Memory B cell (primary cell): Measurements from ENCODE around the gene PSORS1C1.
A peak's percentile ranks its signal among the peaks of the same experiment; 100 is the strongest.

Experiments
- ATAC-seq: fragments of 150-1000 bp; cut with Tn5 transposase; 2 replicates; pipeline ENCODE4 v1.10.0; 2021; ENCODE audit warnings: low read depth, mild to moderate bottlenecking, moderate library complexity
- DNase-seq, 2 donors: peaks; one replicate each; pipeline ENCODE4 v3.0.0; 2022; ENCODE audit warnings: low spot score in 2 of 2
- H3K27ac Mint-ChIP-seq: one replicate; pipeline ENCODE4 v1.8.0; 2022; ENCODE audit warnings: mild to moderate bottlenecking, moderate library complexity, mixed read lengths
- H3K27me3 Mint-ChIP-seq: one replicate; pipeline ENCODE4 v1.8.0; 2022; ENCODE audit warnings: mixed read lengths
- H3K36me3 Mint-ChIP-seq: one replicate; pipeline ENCODE4 v1.8.0; 2022; ENCODE audit warnings: mild to moderate bottlenecking, mixed read lengths
- H3K4me1 Mint-ChIP-seq: one replicate; pipeline ENCODE4 v1.8.0; 2022; ENCODE audit warnings: mixed read lengths
- H3K4me3 Mint-ChIP-seq: one replicate; pipeline ENCODE4 v1.8.0; 2022; ENCODE audit warnings: mild to moderate bottlenecking, moderate library complexity, mixed read lengths
- H3K9me3 Mint-ChIP-seq: one replicate; pipeline ENCODE4 v1.8.0; 2022; ENCODE audit warnings: mixed read lengths

Gene PSORS1C1

DNA sequence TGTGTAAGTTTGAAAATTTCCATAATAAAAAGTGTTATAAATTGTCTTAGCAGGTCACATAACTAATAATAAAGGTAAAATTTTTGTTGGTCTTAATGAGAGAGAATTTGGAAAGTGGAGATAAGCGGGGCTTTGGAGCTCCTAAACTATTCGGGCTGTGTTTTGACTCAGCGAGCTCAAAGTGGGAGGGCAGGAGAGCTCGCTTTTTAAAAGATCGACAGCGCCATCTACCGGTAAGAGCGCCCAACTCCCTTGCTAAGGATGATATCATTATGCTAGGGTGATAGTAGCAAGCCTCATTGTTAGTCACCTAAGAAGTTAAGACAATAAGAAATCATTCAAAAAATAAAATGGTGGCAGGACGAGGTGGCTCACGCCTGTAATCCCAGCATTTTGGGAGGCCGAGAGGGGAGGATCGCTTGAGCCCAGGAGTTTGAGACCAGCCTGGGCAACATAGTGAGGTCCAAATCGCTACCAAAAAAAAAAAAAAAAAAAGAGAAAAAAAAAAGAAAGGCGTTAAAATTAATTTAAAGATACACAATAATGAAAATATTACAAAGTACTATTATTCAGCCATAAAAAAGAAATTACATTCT lies 27.0 kb upstream of the PSORS1C1 start:
- peak; percentile 87 to 90 for DNase-seq
- no peaks in the 10 kb centered on the region for H3K36me3 Mint-ChIP-seq
- H3K27ac Mint-ChIP-seq, result no peak overlapping the region
- H3K27me3 Mint-ChIP-seq, result peaks cover 4% of the 10 kb centered on the region
- no peak overlapping the region for H3K4me3 Mint-ChIP-seq
- H3K4me1 Mint-ChIP-seq, result no peaks in the 10 kb centered on the region
- peak; percentile 97 for ATAC-seq
- H3K9me3 Mint-ChIP-seq, result no peaks in the 10 kb centered on the region

DNA sequence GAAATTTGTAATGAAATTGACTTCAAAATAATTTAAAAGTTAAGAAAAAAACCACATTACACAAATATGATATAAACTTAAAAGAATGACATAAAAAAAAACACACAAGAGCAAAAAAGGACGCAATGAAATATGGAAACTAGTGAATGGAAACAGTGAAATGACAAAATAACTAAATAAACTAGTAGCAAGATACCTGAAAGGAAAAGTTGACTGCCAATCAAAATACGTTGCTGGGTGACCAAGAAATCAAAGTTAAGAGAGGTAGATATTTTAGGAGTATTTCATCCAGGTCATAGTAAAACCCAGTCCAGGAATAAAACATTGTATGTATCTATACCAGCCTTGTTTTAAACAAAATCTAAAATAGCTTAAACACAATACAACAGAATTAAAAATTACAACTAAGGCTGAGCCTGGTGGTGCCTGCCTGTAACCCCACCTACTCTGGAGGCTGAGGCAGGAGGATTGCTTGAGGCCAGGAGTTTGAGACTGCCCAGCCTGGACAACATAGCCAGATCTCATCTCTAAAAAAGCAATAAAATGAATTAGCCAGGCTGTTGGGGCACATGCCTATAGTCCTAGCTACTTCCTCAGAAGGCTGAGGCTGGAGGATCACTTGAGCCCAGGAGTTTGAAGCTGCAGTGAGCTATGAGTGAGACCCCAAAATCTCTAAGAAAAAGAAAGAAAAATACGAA lies 24.2 kb upstream of the PSORS1C1 start:
- Mint-ChIP-seq H3K4me1 (peaks cover 14% of the 10 kb centered on the region), H3K36me3 (no peaks in the 10 kb centered on the region), H3K9me3 (no peaks in the 10 kb centered on the region), H3K4me3 (no peak overlapping the region), H3K27ac (no peak overlapping the region), H3K27me3 (peaks cover 2% of the 10 kb centered on the region)
- ATAC-seq, result no peak
- DNase-seq, result no peak

DNA sequence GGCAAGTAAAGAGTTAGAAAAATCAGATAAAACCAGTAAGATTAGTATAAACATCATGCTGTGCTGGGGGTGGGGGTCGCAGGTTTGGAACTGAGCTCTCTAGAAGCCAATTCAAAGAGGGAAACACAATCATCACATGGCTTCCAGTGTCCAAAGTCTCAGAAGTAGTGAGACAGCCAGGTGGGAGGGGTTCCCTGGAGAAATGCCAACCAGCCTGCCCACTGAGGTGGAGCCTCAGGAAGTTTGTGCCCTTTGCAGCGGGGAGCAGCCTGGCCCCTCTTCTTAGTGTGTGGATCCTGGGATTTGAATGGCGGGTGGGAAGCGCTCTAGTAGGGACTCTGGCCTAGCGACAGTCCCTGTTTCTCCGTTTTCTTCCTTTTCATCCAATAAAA lies 23.6 kb upstream of the PSORS1C1 start:
- Mint-ChIP-seq H3K27me3 (peaks cover 2% of the 10 kb centered on the region), H3K27ac (no peak overlapping the region), H3K9me3 (no peaks in the 10 kb centered on the region), H3K4me3 (no peak overlapping the region), H3K36me3 (no peaks in the 10 kb centered on the region), H3K4me1 (peaks cover 14% of the 10 kb centered on the region)
- DNase-seq (no peak), ATAC-seq (no peak)

DNA sequence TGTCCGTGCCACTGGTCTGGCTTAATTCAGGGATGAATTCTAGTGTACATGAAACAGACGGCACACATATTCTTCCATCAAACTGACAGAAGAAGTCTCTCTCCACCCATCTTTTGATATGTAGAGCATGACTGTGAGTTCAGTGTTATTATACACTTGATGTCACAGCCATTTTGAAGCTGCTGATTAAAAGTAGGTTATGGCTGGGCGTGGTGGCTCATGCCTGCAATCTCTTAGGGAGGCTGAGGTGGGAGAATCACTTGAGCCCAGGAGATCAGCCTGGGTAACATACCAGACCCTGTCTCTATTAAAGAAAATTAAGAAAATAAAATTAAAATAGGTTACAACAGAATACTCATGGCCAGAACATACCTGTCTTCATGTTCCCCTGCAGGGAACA lies 22.9 kb upstream of the PSORS1C1 start:
- peaks cover 18% of the 10 kb centered on the region for H3K4me1 Mint-ChIP-seq
- ATAC-seq, result no peak
- H3K36me3 Mint-ChIP-seq, result no peaks in the 10 kb centered on the region
- H3K27ac Mint-ChIP-seq, result no peak overlapping the region
- H3K9me3 Mint-ChIP-seq, result no peaks in the 10 kb centered on the region
- peaks cover 2% of the 10 kb centered on the region for H3K27me3 Mint-ChIP-seq
- no peak overlapping the region for H3K4me3 Mint-ChIP-seq
- no peak for DNase-seq

DNA sequence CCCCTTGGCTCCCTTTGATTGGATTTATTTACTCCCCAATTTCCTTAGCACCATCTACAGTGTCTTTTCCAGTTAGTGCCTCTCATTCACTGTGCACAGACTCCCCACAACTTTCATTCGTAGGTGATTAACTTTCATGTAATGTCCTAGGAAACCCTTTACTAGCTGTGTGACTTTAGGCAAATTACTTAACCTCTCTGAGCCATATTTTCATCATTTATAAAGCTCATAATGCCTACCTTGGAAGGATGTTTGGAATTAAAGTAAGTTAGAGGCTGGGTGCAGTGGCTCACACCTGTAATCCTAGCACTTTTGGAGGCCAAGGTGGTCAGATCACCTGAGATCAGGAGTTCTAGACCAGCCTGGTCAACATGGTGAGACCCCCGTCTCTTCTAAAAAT lies 22.4 kb upstream of the PSORS1C1 start:
- H3K36me3 Mint-ChIP-seq, result no peaks in the 10 kb centered on the region
- no peak overlapping the region for H3K27ac Mint-ChIP-seq
- H3K27me3 Mint-ChIP-seq, result peaks cover 2% of the 10 kb centered on the region
- H3K4me3 Mint-ChIP-seq, result no peak overlapping the region
- DNase-seq (no peak), ATAC-seq (no peak)
- H3K9me3 Mint-ChIP-seq, result no peaks in the 10 kb centered on the region
- H3K4me1 Mint-ChIP-seq, result peaks cover 20% of the 10 kb centered on the region

DNA sequence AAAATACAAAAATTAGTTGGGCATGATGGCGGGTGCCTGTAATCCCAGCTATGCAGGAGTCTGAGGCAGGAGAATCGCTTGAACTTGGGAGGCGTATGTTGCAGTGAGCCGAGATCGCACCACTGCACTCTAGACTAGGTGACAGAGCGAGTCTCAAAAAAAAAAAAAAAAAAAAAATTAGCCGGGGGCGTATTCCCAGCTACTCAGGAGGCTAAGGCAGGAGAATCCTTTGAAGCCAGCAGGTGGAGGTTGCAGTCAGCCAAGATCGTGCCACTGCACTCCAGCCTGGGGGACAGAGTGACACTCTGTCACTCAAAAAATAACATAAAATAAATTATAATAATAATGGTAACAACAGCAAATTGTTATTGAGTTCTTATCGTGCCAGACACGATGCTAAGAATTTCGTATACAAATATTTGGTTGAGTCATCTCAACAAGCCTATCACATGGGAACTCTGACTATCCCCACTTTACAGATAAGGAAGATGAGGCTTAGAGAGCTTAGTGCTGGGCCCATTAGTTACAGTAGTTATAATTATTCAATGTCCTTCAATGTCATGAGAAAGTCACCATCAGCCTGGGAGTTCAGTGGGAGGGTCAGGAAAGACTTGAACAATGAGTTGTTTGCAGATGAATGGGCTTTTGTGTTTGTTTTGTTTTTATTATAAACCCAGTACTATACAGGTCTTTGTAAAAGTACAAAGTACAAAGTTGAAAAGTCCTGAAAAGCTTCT lies 21.7 kb upstream of the PSORS1C1 start:
- no peaks in the 10 kb centered on the region for H3K9me3 Mint-ChIP-seq
- H3K36me3 Mint-ChIP-seq, result no peaks in the 10 kb centered on the region
- ATAC-seq, result no peak
- peaks cover 22% of the 10 kb centered on the region for H3K4me1 Mint-ChIP-seq
- H3K4me3 Mint-ChIP-seq, result no peak overlapping the region
- DNase-seq, result no peak
- peaks cover 2% of the 10 kb centered on the region for H3K27me3 Mint-ChIP-seq
- H3K27ac Mint-ChIP-seq, result no peak overlapping the region

DNA sequence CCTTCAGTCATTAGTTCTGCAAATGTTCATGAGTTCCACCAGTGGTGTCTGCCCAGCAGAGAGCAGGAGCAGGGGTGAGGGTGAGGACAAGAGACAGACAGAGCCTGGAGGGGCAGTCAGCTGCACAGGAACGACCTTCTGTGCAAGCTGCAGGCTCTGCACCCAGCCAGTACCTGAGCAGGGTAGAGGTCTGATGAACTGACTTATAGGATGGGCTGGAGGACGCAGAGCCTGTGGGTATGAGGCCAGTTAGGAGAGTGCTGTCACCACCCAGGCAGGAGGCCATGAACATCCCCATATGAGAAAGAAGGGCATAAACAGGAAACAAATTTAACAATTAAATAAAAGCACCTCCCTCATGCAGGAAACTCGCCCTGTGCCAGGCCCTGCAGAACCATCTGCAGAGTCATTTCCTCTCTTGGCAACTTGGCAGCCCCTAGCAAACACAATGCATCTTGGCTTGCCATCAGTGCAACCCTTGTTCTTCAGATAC lies 20.2 kb upstream of the PSORS1C1 start:
- DNase-seq (peak in 1 of 2 donors; percentile 18), ATAC-seq (peak; percentile 85)
- H3K4me1 Mint-ChIP-seq, result peaks cover 22% of the 10 kb centered on the region
- H3K27ac Mint-ChIP-seq, result peak overlapping the region; percentile 51
- no peaks in the 10 kb centered on the region for H3K36me3 Mint-ChIP-seq
- peaks cover 2% of the 10 kb centered on the region for H3K27me3 Mint-ChIP-seq
- no peaks in the 10 kb centered on the region for H3K9me3 Mint-ChIP-seq
- H3K4me3 Mint-ChIP-seq, result peak overlapping the region; percentile 54

DNA sequence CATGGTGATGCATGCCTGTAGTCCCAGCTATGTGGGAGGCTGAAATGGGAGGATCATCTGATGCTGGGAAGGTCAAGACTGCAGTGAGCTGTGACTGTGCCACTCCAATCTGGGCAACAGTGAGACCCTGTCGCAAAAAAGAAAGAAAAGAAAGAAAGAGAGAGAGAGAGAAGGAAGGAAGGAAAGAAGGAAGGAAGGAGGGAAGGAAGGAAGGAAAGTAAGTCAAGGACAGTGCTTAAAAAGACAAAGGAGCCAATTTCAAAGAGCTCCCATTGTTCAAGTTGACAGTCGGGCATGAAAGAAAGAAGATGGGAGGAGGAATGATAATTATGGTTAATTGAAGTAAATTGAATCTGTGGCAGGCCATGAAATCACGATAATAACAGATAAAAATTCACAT lies 18.4 kb upstream of the PSORS1C1 start:
- Mint-ChIP-seq H3K9me3 (no peaks in the 10 kb centered on the region), H3K27me3 (peaks cover 2% of the 10 kb centered on the region), H3K4me1 (peaks cover 22% of the 10 kb centered on the region), H3K36me3 (no peaks in the 10 kb centered on the region), H3K27ac (no peak overlapping the region), H3K4me3 (no peak overlapping the region)
- ATAC-seq, result no peak
- DNase-seq, result no peak

DNA sequence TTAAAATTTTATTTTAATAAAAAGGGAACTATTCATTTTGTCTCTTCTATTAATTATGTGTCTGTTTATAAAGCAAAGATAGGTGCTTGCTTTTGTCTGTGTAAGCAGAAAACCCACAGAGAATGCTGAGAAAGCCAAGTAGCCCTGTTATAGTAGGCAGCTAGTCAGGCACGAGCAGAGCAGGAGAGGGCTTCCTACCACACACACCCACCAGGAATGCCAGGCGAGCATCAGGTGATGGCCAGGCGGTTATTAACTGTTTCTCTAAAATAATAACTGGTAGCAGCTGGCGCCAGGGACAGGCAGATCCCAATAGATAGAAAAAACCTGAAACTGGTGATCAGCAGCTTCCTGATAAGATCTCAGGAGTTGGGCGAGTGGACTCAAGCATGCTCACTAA lies 17.9 kb upstream of the PSORS1C1 start:
- Mint-ChIP-seq H3K4me1 (peaks cover 22% of the 10 kb centered on the region), H3K4me3 (no peak overlapping the region), H3K27ac (no peak overlapping the region), H3K27me3 (peaks cover 2% of the 10 kb centered on the region), H3K9me3 (no peaks in the 10 kb centered on the region), H3K36me3 (no peaks in the 10 kb centered on the region)
- DNase-seq, result no peak
- ATAC-seq, result no peak

DNA sequence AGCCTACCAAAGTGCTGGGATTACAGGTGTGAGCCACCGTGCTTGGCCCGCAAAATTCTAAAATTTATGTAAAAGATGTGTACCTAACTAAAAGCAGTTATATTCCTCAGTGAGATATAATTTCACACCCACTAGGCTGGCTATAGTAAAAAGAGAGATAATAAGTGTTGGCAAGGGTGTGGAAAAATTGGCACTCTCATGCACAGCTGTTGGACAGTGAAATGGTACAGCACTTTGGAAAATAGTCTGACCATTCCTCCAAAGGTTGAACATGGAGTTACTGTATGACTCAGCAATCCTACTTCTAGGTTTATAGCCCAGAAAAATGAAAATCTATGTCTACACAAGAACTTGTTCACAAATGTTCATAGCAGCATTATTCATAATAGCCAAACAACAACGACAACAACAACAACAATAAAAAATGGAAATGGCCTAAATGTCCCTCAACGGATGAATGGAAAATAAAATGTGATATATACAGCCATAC lies 16.1 kb upstream of the PSORS1C1 start:
- Mint-ChIP-seq H3K36me3 (no peaks in the 10 kb centered on the region), H3K27me3 (peaks cover 2% of the 10 kb centered on the region), H3K9me3 (no peaks in the 10 kb centered on the region), H3K4me3 (no peak overlapping the region), H3K27ac (no peak overlapping the region), H3K4me1 (peaks cover 22% of the 10 kb centered on the region)
- DNase-seq (no peak), ATAC-seq (no peak)

DNA sequence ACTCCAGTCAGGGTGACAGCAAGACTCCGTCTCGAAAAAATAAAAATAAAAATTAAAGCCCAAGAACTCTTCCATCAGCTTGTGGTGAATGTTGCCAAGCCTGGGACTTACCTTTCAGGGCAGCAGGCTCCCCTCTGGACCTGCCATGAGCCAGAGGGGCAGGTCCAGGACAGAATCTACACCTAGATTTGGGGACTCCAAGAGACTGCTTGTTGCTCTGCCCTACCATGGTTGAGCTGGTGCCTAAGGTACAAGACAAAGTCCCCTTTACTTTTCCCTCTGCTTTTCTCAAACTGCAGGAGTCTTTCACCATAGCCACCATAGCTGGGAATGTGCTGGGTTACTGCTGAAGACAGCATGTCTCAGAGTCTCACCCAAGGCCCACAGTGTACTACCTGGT lies 11.5 kb upstream of the PSORS1C1 start:
- Mint-ChIP-seq H3K27ac (no peak overlapping the region), H3K36me3 (no peaks in the 10 kb centered on the region), H3K9me3 (no peaks in the 10 kb centered on the region), H3K27me3 (peaks cover 2% of the 10 kb centered on the region), H3K4me3 (no peak overlapping the region), H3K4me1 (peaks cover 2% of the 10 kb centered on the region)
- ATAC-seq (no peak), DNase-seq (no peak)

DNA sequence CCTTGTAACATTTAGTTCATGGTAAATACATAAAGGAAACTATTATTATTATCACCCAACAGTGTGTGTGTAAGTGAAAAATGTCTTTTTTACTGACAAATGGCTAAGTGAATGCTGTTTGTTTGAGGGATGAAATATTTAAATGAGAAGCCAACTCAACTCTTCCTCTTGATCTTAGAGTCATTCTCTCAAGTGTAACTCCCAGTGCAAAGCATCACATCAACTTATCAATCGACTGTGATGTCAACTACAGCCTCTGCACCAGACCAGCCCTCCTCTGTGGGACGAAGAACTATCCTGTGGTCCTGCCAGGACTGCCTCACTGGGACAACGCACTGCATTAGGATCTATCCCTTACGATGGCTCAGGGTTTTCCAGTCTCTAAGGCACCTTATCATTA lies 7.5 kb upstream of the PSORS1C1 start:
- ATAC-seq (no peak), DNase-seq (no peak)
- Mint-ChIP-seq H3K9me3 (no peaks in the 10 kb centered on the region), H3K4me3 (no peak overlapping the region), H3K27me3 (peaks cover 16% of the 10 kb centered on the region), H3K4me1 (peaks cover 2% of the 10 kb centered on the region), H3K27ac (no peak overlapping the region), H3K36me3 (no peaks in the 10 kb centered on the region)

DNA sequence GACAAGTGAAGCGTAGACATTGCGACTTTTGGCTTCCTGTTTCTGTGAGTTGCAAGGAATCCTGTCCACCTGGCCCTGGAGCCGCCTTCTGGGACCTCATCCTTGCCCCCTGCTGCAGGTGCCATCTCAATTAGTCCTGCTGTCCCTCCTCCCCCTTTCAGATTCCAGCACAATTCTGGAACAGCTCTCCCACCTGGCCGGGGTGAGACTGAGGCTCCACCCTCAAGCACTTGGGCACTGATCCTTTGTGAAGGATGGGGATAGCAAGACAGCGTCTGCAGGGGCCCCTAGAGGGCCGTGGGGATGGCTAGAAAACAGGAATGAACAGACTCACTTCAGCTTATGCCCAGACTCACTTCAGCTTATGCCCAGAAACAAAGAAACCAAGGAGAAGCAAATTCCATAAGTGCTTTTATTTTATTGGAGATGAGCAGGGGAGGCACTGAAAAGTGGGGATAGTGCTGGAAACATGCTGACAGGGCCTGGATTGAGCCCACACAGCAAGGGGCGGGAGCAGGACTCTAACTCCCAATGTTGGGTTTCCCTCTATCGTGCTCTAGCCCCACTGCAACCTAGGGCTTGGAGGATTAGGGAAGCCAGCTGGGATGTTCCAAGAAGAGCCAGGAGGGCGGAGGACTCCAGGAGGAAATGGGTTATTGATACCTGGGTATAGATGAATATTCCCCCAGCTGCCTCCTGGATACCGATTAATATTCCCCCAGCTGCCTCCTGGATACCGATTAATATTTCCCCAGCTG lies 3.6 kb upstream of the PSORS1C1 start:
- no peaks in the 10 kb centered on the region for H3K36me3 Mint-ChIP-seq
- DNase-seq, result no peak
- H3K4me3 Mint-ChIP-seq, result no peak overlapping the region
- no peak for ATAC-seq
- H3K4me1 Mint-ChIP-seq, result peaks cover 14% of the 10 kb centered on the region
- H3K27ac Mint-ChIP-seq, result no peak overlapping the region
- H3K9me3 Mint-ChIP-seq, result no peaks in the 10 kb centered on the region
- peaks cover 25% of the 10 kb centered on the region for H3K27me3 Mint-ChIP-seq

DNA sequence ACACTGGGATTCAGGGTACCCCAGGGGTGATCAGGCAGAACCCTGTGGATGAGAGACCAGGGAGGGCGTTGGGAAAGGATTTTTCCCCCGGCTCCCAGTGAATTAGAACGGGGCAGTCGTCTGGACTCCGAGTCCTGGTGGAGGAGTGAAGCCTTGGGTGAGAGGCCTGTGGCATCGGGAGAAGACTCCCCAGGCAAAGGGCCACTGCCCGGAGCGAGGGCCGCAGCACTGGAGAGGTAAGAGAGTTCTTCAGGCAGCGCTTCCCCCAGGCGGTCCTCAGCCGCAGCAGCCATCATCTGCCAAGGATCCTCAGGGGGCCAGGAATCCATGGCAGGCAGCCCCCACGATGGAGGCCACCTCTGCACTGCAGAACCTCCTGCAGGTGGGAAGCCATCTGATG lies 2.9 kb upstream of the PSORS1C1 start:
- ATAC-seq, result no peak
- H3K36me3 Mint-ChIP-seq, result no peaks in the 10 kb centered on the region
- peaks cover 23% of the 10 kb centered on the region for H3K27me3 Mint-ChIP-seq
- DNase-seq, result no peak
- H3K4me1 Mint-ChIP-seq, result peaks cover 12% of the 10 kb centered on the region
- no peaks in the 10 kb centered on the region for H3K9me3 Mint-ChIP-seq
- H3K27ac Mint-ChIP-seq, result no peak overlapping the region
- no peak overlapping the region for H3K4me3 Mint-ChIP-seq
